ENCODE data around the gene VRK3.
A peak's percentile ranks its signal among the peaks of the same experiment; 100 is the strongest.

Gene VRK3

DNA sequence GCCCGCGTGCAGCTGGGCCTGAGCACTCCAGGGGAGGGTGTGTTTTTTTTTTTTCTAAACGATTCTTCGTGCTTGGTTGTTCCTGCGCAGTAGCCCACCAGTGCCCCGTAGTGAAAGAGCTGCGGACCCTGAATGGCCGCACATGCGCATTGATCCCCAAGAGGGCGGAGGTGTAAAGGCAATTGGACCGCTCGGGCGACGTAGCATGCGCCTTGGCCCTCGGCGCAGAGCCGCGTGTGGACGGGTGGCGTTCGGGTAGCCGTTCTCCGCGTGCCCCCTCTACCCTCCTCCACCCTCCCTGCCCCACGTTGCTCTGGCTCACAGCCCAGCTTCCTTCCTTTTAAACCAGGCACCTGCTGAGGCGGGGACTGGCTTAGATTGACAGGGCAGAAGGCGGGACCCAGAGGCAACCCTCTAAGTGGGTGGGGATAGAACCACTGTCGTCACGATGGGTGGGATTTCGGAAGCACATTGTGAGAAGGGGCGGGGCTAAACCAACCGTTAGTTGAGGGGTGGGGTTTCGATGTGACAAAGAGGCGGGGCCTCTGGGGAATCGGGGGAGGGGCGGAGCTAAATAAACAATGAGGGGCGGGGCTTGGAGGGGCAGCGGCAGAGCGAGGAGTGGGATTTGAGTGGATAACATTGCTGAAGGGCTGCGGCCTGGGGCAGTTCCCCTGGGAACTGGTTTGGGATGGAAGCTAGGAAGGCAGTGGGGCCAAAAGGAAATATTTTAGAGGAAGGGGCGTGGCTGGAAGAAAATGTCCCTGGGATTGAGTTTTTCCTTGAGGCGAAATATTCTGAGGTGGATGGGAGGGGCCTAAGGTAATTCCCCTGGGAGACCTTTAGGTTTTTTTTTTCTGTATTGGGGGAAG, 95.3 kb downstream of the VRK3 start:
- FAIRE-seq, result no peak
- DNase-seq (ENCODE audit: insufficient read length, low spot score), result peak; percentile 92
- TF ChIP-seq, protein P1, sequence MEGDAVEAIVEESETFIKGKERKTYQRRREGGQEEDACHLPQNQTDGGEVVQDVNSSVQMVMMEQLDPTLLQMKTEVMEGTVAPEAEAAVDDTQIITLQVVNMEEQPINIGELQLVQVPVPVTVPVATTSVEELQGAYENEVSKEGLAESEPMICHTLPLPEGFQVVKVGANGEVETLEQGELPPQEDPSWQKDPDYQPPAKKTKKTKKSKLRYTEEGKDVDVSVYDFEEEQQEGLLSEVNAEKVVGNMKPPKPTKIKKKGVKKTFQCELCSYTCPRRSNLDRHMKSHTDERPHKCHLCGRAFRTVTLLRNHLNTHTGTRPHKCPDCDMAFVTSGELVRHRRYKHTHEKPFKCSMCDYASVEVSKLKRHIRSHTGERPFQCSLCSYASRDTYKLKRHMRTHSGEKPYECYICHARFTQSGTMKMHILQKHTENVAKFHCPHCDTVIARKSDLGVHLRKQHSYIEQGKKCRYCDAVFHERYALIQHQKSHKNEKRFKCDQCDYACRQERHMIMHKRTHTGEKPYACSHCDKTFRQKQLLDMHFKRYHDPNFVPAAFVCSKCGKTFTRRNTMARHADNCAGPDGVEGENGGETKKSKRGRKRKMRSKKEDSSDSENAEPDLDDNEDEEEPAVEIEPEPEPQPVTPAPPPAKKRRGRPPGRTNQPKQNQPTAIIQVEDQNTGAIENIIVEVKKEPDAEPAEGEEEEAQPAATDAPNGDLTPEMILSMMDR (IDR thresholded peaks at IDR 0.05; ENCODE audit: insufficient read depth, missing control alignments), result no peak

DNA sequence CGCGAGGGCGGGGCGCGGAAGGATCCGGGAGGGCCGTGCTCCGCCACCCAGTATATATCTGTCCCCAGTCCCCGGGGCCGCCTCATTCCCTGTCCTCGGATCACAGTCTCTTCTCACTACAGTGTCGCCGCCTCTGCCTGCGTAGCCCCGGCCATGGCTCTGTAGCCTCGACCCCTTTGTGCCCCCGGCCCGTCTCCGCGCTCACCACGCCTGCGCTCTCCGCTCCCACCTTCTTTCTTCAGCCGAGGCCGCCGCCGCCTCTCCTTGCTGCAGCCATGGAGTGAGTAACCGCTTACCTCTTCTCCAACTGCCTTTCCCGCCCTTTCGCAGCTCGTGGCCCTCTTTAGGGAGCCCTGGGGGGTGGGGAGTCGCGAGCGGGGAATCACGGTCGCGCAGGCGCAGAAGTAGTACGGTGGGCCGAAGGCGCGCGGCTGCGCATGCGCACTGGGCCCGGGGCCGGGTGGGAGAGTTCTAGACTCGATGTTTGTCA, 96.0 kb downstream of the VRK3 start, which contains the start of the genes ATF5 and NUP62:
Gene ATF5 (plus strand): TSS at position 85 of the 490 bp plus-strand sequence. CDS start 1,646 bp downstream, outside the sequence.
Gene NUP62 (minus strand): TSS at position 384 of the 490 bp plus-strand sequence. CDS start 19,697 bp downstream, outside the sequence.
- TF ChIP-seq, protein P1 (IDR thresholded peaks at IDR 0.05; ENCODE audit: insufficient read depth, missing control alignments), result no peak
- FAIRE-seq, result no peak
- peak; percentile 96 for DNase-seq (ENCODE audit: insufficient read length, low spot score)

DNA sequence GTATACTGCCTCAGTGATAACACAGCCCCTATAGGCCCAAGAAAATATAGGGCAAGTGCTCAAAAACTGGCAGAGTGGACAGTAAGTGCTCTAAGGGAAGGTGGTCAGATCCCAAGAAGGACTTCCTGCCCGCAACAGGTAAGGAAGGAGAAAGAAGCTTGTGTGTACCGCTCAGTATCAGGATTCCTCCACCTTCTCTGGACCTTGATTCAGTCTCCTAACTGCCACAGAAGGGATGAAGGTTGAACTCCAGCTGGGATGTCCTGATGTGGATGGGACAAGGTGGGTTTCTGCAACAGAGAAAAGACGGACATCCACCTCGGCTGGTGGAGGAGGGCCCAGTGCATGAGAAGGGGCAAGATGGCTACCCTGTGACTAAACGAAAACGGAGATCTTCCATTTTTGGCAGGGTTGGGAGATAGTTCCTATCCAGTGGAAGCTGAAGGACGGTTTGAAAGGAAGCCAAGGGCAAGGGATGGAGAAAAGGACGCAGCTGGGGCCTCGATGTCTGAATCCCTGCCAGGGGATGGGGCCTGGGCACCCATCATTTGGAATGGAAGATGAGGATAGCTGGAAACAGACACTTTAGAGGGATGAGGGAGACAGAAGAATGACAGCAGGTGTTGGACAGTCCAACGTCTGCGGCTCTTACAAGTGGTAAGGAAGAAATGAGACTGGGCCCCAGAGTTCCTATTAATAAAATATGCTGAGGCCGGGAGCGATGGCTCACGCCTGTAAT, 97.5 kb downstream of the VRK3 start:
- DNase-seq (ENCODE audit: insufficient read length, low spot score) (no peak), FAIRE-seq (no peak)
- TF ChIP-seq, protein P1 (IDR thresholded peaks at IDR 0.05; ENCODE audit: insufficient read depth, missing control alignments), result no peak

DNA sequence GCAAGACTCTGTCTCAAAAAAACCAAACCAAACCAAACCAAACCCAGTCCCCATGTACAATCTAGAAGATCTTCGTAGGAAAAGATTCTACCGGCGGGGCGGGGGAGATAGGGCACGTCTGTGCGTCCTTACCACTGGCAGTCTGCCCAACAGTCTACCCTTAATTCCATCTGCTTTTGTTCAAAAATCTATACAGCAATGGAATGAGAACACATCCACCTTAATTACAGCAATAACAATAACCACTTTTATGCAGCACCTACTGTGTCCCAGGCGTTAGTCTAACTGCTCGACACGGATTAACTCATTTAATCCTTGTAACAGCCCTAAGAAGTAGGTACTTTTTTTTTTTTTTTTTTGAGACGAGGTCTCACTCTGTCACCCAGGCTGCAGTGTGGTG, 98.7 kb downstream of the VRK3 start:
- TF ChIP-seq, protein P1 (IDR thresholded peaks at IDR 0.05; ENCODE audit: insufficient read depth, missing control alignments), result no peak
- FAIRE-seq (no peak), DNase-seq (ENCODE audit: insufficient read length, low spot score) (no peak)
